ENCODE measurements around the gene USP3.

Gene USP3

DNA sequence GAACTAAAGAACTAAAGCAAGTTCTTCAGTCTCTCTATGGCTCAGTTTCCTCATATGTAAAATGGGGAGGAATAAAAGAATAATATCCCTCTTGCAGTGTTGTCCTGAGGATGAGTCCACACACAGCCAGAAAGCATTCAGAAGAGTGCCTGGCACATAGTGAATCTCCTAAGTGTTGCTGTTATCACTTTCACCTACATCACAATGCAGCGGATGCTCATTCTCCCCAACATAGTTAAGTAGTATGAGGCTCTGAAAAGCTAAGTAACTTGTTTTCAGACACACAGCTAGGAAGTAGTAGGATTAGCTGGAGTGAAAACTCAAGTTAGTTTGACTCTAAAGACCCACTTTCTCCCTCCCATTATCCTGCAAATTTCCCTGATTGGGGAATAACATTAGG, 9.1 kb upstream of the USP3 start:
- Histone ChIP-seq H3K4me3 (ENCODE audit: insufficient read depth, low read depth, low read length, poor library complexity, severe bottlenecking) (no peak overlapping the region), H3K4me1 (ENCODE audit: control insufficient read depth, insufficient read depth, low read length, poor library complexity, severe bottlenecking) (peaks cover 65% of the 10 kb centered on the region), H3K27me3 (replicated peaks; ENCODE audit: control insufficient read depth, insufficient read depth, low read length, poor library complexity, severe bottlenecking) (no peaks in the 10 kb centered on the region), H3K36me3 (ENCODE audit: control insufficient read depth, insufficient read depth, low read length) (no peaks in the 10 kb centered on the region), H3K27ac (ENCODE audit: insufficient read depth, low read length, poor library complexity, severe bottlenecking) (peak overlapping the region; percentile 100), H3K9me3 (ENCODE audit: control insufficient read depth, low read length) (no peaks in the 10 kb centered on the region)
- no peak for DNase-seq

DNA sequence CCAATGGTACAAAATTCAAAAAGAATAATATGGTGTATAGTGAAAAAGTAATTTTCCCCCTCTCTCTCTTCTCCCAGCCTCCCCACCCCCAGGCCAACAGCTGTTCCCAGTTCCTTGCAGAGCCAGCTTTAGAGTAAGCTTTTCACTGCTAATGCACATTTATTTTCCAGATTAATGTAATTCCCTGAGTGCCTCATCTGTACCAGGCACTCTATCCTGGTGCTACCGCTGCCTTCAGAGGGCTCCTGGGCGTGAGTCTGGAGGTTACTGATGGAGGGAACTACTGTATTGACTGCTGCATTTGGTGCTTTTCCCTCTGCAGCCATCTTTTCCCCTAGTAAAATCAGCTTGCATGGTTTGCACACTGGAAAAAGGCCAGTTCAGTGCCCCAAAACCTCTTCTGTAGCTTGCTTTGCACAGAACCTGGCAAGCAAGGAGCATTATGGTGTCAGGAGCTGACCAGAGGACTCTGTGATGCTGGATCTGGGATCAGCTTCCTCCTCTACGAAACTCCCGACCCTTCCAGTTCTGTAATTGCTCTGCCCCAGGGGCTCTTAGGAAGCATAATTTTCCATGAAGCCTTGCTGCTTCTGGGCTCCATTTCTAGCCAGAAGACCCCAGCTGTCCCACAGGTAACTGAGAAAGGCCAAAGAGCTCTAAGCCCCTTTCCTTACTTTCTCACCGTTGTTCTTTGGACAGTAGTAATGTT, 8.5 kb upstream of the USP3 start:
- Histone ChIP-seq H3K4me1 (ENCODE audit: control insufficient read depth, insufficient read depth, low read length, poor library complexity, severe bottlenecking) (peaks cover 71% of the 10 kb centered on the region), H3K27me3 (replicated peaks; ENCODE audit: control insufficient read depth, insufficient read depth, low read length, poor library complexity, severe bottlenecking) (no peaks in the 10 kb centered on the region), H3K4me3 (ENCODE audit: insufficient read depth, low read depth, low read length, poor library complexity, severe bottlenecking) (no peak overlapping the region), H3K36me3 (ENCODE audit: control insufficient read depth, insufficient read depth, low read length) (no peaks in the 10 kb centered on the region), H3K27ac (ENCODE audit: insufficient read depth, low read length, poor library complexity, severe bottlenecking) (peak overlapping the region; percentile 100), H3K9me3 (ENCODE audit: control insufficient read depth, low read length) (no peaks in the 10 kb centered on the region)
- DNase-seq, result no peak

DNA sequence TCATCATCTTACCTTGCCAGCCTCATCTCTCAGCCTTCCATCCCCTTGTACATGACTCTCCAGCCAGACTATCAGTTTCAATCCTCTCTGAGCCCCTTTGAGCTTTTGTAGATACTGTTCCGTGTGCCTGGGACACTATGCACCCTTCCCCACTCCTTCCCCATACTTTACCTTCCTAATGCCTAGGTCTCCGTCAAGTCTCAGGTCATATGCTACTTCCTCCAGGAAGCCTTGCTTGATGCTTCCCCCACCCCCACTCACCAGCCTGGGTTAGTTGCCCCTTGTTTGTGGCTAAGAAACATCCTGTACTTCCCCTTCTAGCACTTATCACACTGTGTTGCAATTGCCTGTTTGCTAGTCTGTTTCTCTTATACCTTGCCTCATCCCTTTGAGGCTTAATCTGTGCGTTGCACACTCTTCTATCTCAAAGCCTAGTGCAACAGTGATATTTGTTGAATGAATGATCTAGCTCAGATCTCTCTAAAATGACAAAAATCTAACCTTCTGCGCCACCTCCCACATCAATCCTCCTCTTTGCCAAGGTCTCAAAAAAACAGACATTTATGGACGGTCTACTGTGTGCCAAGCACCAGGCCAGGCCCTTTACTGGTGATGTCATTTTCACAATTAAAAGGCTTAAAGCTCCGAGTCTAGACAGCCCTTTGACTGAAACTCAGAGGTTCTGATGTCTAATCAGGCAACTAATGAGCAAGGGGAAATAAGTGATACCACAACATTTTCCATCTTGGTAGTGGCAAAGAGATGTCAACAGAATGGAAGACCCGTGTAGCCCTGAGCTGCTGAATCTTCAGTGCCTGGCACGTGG, 6.5 kb upstream of the USP3 start:
- DNase-seq, result peak; percentile 63 to 76 (median 67)
- Histone ChIP-seq H3K27ac (ENCODE audit: insufficient read depth, low read length, poor library complexity, severe bottlenecking) (peak overlapping the region; percentile 100), H3K4me1 (ENCODE audit: control insufficient read depth, insufficient read depth, low read length, poor library complexity, severe bottlenecking) (peaks cover 87% of the 10 kb centered on the region), H3K36me3 (ENCODE audit: control insufficient read depth, insufficient read depth, low read length) (no peaks in the 10 kb centered on the region), H3K9me3 (ENCODE audit: control insufficient read depth, low read length) (no peaks in the 10 kb centered on the region), H3K27me3 (replicated peaks; ENCODE audit: control insufficient read depth, insufficient read depth, low read length, poor library complexity, severe bottlenecking) (no peaks in the 10 kb centered on the region), H3K4me3 (ENCODE audit: insufficient read depth, low read depth, low read length, poor library complexity, severe bottlenecking) (no peak overlapping the region)

GRCh38 chr15:63499175-63499549, 5.2 kb upstream of the USP3 start:
- Histone ChIP-seq H3K4me1 (ENCODE audit: control insufficient read depth, insufficient read depth, low read length, poor library complexity, severe bottlenecking) (peaks cover 94% of the 10 kb centered on the region), H3K9me3 (ENCODE audit: control insufficient read depth, low read length) (no peaks in the 10 kb centered on the region), H3K27me3 (replicated peaks; ENCODE audit: control insufficient read depth, insufficient read depth, low read length, poor library complexity, severe bottlenecking) (no peaks in the 10 kb centered on the region), H3K4me3 (ENCODE audit: insufficient read depth, low read depth, low read length, poor library complexity, severe bottlenecking) (no peak overlapping the region), H3K27ac (ENCODE audit: insufficient read depth, low read length, poor library complexity, severe bottlenecking) (peak overlapping the region; percentile 100), H3K36me3 (ENCODE audit: control insufficient read depth, insufficient read depth, low read length) (no peaks in the 10 kb centered on the region)
- DNase-seq, result no peak

- no peak for DNase-seq
- Histone ChIP-seq H3K4me1 (ENCODE audit: control insufficient read depth, insufficient read depth, low read length, poor library complexity, severe bottlenecking) (peaks cover 90% of the 10 kb centered on the region), H3K27ac (ENCODE audit: insufficient read depth, low read length, poor library complexity, severe bottlenecking) (peak overlapping the region; percentile 100), H3K36me3 (ENCODE audit: control insufficient read depth, insufficient read depth, low read length) (no peaks in the 10 kb centered on the region), H3K9me3 (ENCODE audit: control insufficient read depth, low read length) (no peaks in the 10 kb centered on the region), H3K4me3 (ENCODE audit: insufficient read depth, low read depth, low read length, poor library complexity, severe bottlenecking) (no peak overlapping the region), H3K27me3 (replicated peaks; ENCODE audit: control insufficient read depth, insufficient read depth, low read length, poor library complexity, severe bottlenecking) (no peaks in the 10 kb centered on the region)
Observed at GRCh38 chr15:63499611-63500010, 4.8 kb upstream of the USP3 start.

- Histone ChIP-seq H3K4me1 (ENCODE audit: control insufficient read depth, insufficient read depth, low read length, poor library complexity, severe bottlenecking) (peaks cover 81% of the 10 kb centered on the region), H3K36me3 (ENCODE audit: control insufficient read depth, insufficient read depth, low read length) (no peaks in the 10 kb centered on the region), H3K9me3 (ENCODE audit: control insufficient read depth, low read length) (no peaks in the 10 kb centered on the region), H3K4me3 (ENCODE audit: insufficient read depth, low read depth, low read length, poor library complexity, severe bottlenecking) (peak overlapping the region; percentile 15), H3K27me3 (replicated peaks; ENCODE audit: control insufficient read depth, insufficient read depth, low read length, poor library complexity, severe bottlenecking) (no peaks in the 10 kb centered on the region), H3K27ac (ENCODE audit: insufficient read depth, low read length, poor library complexity, severe bottlenecking) (peak overlapping the region; percentile 100)
- no peak for DNase-seq
Observed at GRCh38 chr15:63500265-63501250, 3.8 kb upstream of the USP3 start.

DNA sequence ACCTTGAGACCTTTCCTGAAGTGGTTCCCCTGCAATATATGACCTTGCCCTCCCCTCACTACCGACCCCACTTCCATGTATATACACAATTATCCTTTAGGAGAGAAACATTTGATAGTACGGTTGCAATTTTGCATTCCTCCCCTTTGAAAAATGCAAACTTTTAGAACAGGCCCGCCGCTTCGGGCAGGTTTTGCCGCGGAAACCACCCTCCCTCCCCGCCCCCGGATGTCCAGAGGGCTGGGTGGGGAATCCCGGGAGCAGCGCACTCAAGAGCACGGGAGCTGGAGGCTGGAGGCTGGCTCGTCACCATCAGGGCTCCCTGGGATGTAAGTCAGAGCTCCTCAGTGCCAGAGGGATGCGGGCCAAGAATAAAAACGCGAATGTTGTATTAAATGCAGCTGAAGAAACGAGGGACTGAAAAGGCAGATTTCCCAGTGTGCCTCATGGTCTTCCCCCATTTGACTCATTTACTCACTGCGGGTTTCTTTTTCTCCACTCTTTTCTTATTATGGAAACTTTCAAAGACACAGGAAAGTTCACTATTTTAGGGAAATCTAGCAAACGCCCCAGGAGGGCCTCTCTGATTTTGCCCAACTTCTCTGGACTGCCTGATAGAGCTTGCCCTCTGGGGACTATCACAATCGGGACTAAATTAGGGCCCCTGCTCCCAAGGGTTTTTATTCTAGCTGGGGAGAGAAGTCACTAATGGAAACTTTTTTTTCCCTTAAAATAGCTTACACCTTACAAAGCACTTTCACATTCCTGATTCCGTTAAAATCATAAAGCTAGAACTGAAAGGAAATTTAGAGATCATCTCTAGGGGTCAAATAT, 2.9 kb upstream of the USP3 start:
- peak; percentile 59 to 65 (median 62) for DNase-seq
- Histone ChIP-seq H3K27me3 (replicated peaks; ENCODE audit: control insufficient read depth, insufficient read depth, low read length, poor library complexity, severe bottlenecking) (no peaks in the 10 kb centered on the region), H3K4me3 (ENCODE audit: insufficient read depth, low read depth, low read length, poor library complexity, severe bottlenecking) (peak overlapping the region; percentile 35), H3K9me3 (ENCODE audit: control insufficient read depth, low read length) (no peaks in the 10 kb centered on the region), H3K27ac (ENCODE audit: insufficient read depth, low read length, poor library complexity, severe bottlenecking) (peak overlapping the region; percentile 100), H3K36me3 (ENCODE audit: control insufficient read depth, insufficient read depth, low read length) (no peaks in the 10 kb centered on the region), H3K4me1 (ENCODE audit: control insufficient read depth, insufficient read depth, low read length, poor library complexity, severe bottlenecking) (peaks cover 71% of the 10 kb centered on the region)

GRCh38 chr15:63502137-63502766, 2.1 kb upstream of the USP3 start:
- H3K9me3 ChIP-seq (ENCODE audit: control insufficient read depth, low read length), result no peaks in the 10 kb centered on the region
- H3K36me3 ChIP-seq (ENCODE audit: control insufficient read depth, insufficient read depth, low read length), result no peaks in the 10 kb centered on the region
- peak overlapping the region; percentile 35 for H3K4me3 ChIP-seq (ENCODE audit: insufficient read depth, low read depth, low read length, poor library complexity, severe bottlenecking)
- H3K4me1 ChIP-seq (ENCODE audit: control insufficient read depth, insufficient read depth, low read length, poor library complexity, severe bottlenecking), result peaks cover 72% of the 10 kb centered on the region
- peak overlapping the region; percentile 100 for H3K27ac ChIP-seq (ENCODE audit: insufficient read depth, low read length, poor library complexity, severe bottlenecking)
- no peaks in the 10 kb centered on the region for H3K27me3 ChIP-seq (replicated peaks; ENCODE audit: control insufficient read depth, insufficient read depth, low read length, poor library complexity, severe bottlenecking)
- no peak for DNase-seq
